MM.1S (cell line): ENCODE data around the gene MILR1.
A peak's percentile ranks its signal among the peaks of the same experiment; 100 is the strongest.

Source experiments
- DNase-seq: peaks from one replicate; pipeline ENCODE4 v3.0.0-alpha.2; 2015
- H2AFZ ChIP-seq: fragments of 300-600 bp; sonication (generic); 2 replicates; pipeline ENCODE4 v1.6.0; 2016; ENCODE audit warnings: antibody characterized with exemption, low read length
- H3F3A ChIP-seq: fragments of 300-600 bp; sonication (generic); 2 replicates; pipeline ENCODE4 v1.6.1; 2016; ENCODE audit warnings: mild to moderate bottlenecking, antibody characterized with exemption, low read length, moderate library complexity, mixed read lengths; ENCODE audit not compliant: insufficient read depth
- H3K27ac ChIP-seq: fragments of 300-600 bp; sonication (generic); 2 replicates; pipeline ENCODE4 v1.5.1; 2016; ENCODE audit warnings: mild to moderate bottlenecking, low read length
- H3K27me3 ChIP-seq: fragments of 300-600 bp; sonication (generic); replicated peaks from 2 replicates; pipeline ENCODE4 v1.6.0; 2016; ENCODE audit warnings: low read length; ENCODE audit not compliant: insufficient read depth
- H3K36me3 ChIP-seq: fragments of 300-600 bp; sonication (generic); replicated peaks from 2 replicates; pipeline ENCODE4 v1.6.1; 2016; ENCODE audit warnings: mild to moderate bottlenecking, low read length, mixed read lengths; ENCODE audit not compliant: insufficient read depth
- H3K4me1 ChIP-seq: fragments of 300-600 bp; sonication (generic); 2 replicates; pipeline ENCODE4 v1.6.1; 2016; ENCODE audit warnings: low read length, mixed read lengths
- H3K4me2 ChIP-seq: fragments of 300-600 bp; sonication (generic); 2 replicates; pipeline ENCODE4 v1.6.0; 2016; ENCODE audit warnings: low read depth, low read length
- H3K4me3 ChIP-seq: fragments of 300-600 bp; sonication (generic); 2 replicates; pipeline ENCODE4 v1.5.1; 2016; ENCODE audit warnings: low read length, mixed read lengths
- H3K79me2 ChIP-seq: fragments of 300-600 bp; sonication (generic); 2 replicates; pipeline ENCODE4 v1.6.1; 2016; ENCODE audit warnings: mixed run types, low read length, mixed read lengths
- H3K9ac ChIP-seq: fragments of 300-600 bp; sonication (generic); 2 replicates; pipeline ENCODE4 v1.6.1; 2016; ENCODE audit warnings: low read length, mixed read lengths
- H3K9me2 ChIP-seq: fragments of 300-600 bp; sonication (generic); replicated peaks from 2 replicates; pipeline ENCODE4 v1.6.1; 2016; ENCODE audit warnings: mild to moderate bottlenecking, low read length, mixed read lengths; ENCODE audit not compliant: insufficient read depth
- H3K9me3 ChIP-seq: fragments of 300-600 bp; sonication (generic); replicated peaks from 2 replicates; pipeline ENCODE4 v1.6.1; 2016; ENCODE audit warnings: mild to moderate bottlenecking, low read length, mixed read lengths; ENCODE audit not compliant: insufficient read depth
- H4K20me1 ChIP-seq: fragments of 300-600 bp; sonication (generic); 2 replicates; pipeline ENCODE4 v1.6.1; 2016; ENCODE audit warnings: mild to moderate bottlenecking, low read length, moderate library complexity, mixed read lengths; ENCODE audit not compliant: insufficient read depth
- EZH2 ChIP-seq: fragments of 300-600 bp; sonication (generic); optimal IDR thresholded peaks from 2 replicates; pipeline ENCODE3; 2017; ENCODE audit warnings: low read depth, mild to moderate bottlenecking, antibody characterized with exemption, low read length, mixed read lengths
- EZH2phosphoT487 ChIP-seq: fragments of 300-600 bp; sonication (generic); IDR thresholded peaks from 2 replicates; pipeline ENCODE4 v1.6.1; 2018; ENCODE audit warnings: antibody characterized with exemption, low read length
- TF ChIP-seq, protein P1 (sequence below): fragments of 300-600 bp; sonication (generic); IDR thresholded peaks from 2 replicates; pipeline ENCODE4 v1.5.1; 2016; ENCODE audit warnings: antibody characterized with exemption, low read length, mixed read lengths

The MILR1 gene

DNA sequence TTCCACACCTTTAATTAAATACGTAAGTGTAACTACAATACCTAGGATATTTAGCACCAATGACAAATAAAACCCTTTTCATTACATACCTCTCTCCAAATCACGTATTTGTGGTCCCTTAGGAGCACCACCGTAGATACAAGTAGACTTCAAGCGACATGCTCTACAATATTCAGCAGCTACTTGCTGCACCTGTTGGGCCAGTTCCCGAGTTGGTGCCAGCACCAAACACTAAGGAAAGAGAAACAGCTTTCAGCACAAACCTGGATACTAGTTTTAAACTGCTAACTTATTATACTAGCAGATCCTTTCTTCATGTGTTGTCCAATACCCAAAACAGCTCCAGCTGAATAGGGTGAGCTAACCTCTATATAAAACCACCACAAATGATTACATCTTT lies 54.4 kb downstream of the MILR1 start:
- H3K4me3 ChIP-seq: no peak overlapping the region
- TF ChIP-seq EZH2: no peak
- TF ChIP-seq, protein P1, sequence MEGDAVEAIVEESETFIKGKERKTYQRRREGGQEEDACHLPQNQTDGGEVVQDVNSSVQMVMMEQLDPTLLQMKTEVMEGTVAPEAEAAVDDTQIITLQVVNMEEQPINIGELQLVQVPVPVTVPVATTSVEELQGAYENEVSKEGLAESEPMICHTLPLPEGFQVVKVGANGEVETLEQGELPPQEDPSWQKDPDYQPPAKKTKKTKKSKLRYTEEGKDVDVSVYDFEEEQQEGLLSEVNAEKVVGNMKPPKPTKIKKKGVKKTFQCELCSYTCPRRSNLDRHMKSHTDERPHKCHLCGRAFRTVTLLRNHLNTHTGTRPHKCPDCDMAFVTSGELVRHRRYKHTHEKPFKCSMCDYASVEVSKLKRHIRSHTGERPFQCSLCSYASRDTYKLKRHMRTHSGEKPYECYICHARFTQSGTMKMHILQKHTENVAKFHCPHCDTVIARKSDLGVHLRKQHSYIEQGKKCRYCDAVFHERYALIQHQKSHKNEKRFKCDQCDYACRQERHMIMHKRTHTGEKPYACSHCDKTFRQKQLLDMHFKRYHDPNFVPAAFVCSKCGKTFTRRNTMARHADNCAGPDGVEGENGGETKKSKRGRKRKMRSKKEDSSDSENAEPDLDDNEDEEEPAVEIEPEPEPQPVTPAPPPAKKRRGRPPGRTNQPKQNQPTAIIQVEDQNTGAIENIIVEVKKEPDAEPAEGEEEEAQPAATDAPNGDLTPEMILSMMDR: no peak
- no peak for TF ChIP-seq EZH2phosphoT487
- H3K9me3 ChIP-seq: no peaks in the 10 kb centered on the region
- H3K4me1 ChIP-seq: peaks cover 47% of the 10 kb centered on the region
- H3K27ac ChIP-seq: no peak overlapping the region
- no peak overlapping the region for H3K4me2 ChIP-seq
- peaks cover 82% of the 10 kb centered on the region for H3K79me2 ChIP-seq
- no peaks in the 10 kb centered on the region for H3K27me3 ChIP-seq
- H3K9ac ChIP-seq: no peak overlapping the region
- H3K36me3 ChIP-seq: peaks cover 45% of the 10 kb centered on the region
- peaks cover 70% of the 10 kb centered on the region for H3F3A ChIP-seq
- no peaks in the 10 kb centered on the region for H3K9me2 ChIP-seq
- DNase-seq: no peak
- H2AFZ ChIP-seq: no peak overlapping the region
- peaks cover 48% of the 10 kb centered on the region for H4K20me1 ChIP-seq

DNA sequence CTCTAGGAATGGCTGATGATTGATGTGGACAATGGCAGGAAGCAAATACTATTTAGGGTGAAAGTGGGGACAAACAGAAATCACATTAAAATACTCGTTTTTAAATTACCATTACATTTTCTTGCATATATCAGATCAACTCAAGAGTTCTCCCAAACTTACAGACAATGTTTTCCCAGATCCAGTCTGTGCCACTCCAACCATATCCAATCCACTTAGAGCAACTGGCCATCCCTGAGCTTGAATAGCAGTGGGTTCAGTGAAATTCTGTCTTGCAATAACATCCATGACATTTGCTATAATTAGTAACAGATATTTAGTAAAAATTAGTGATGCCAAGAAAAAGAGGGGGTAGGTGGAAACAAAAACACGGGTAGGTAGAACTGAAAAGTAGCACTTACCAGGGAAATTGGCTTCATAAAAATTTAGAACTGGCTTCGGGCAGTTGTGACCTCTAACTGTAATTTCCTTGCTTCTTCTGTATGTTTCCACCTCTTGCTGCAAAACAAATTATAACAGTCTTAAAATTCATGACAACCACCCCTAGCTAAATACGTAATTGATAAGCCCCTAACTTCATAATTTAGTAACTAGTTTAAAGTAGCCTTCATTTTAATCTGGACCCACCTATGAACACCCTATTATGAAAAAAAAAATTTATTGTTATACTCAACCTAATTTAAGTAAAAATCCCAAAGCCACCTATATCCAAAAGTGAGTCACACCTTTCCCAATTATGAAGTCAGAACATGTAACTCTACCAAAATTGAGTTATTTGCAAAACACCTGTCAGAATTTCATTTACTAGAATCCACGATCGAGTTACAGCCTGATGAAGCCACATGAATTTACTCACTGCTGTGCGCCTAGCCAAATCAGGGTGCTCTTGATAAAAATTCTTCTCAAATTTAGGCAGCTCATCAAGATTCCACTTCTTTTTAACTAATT lies 55.2 kb downstream of the MILR1 start:
- peaks cover 45% of the 10 kb centered on the region for H3K36me3 ChIP-seq
- H3K9ac ChIP-seq: peak overlapping the region; percentile 99; the same call in 1 of the 2 replicates
- peaks cover 43% of the 10 kb centered on the region for H3K4me1 ChIP-seq

DNA sequence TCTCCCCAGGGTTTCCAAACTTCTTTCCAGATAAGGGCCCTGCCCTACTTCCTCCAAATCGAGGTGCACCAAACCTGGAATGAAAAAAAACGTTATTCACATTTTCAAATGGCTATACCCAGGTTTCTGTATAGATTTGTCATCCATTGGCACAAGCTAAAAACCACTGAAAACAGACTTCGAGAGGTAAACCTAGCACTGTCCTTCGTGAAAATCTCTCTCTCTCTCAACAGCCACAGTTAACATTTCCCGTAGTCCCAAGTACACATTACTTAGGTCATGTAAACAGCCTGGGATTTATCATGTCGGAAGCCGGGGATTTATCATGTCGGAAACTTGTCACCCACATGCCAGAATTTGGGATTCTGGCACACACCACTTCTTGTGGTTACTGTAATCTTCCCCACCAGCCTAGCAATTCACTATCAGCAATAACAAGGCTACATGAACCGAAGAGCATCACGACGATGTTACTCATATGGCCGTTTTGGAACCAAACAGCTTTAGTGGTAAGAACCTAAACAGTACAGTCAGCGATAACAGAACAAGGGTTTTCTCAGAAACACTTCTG lies 55.9 kb downstream of the MILR1 start:
- DNase-seq: no peak
- Histone ChIP-seq H3K4me1 (peaks cover 41% of the 10 kb centered on the region), H3K9me3 (no peaks in the 10 kb centered on the region), H3K27ac (no peak overlapping the region), H3K4me2 (peak overlapping the region; percentile 88), H4K20me1 (peaks cover 44% of the 10 kb centered on the region), H3K79me2 (peaks cover 90% of the 10 kb centered on the region), H3F3A (peaks cover 55% of the 10 kb centered on the region), H3K9me2 (no peaks in the 10 kb centered on the region), H3K27me3 (no peaks in the 10 kb centered on the region), H3K36me3 (peaks cover 45% of the 10 kb centered on the region), H3K4me3 (peak overlapping the region; percentile 98), H2AFZ (no peak overlapping the region), H3K9ac (peak overlapping the region; percentile 99; the same call in 1 of the 2 replicates)
- no peak for TF ChIP-seq EZH2phosphoT487
- no peak for TF ChIP-seq EZH2
- TF ChIP-seq, protein P1: no peak

More for the DNA sequence above, 55.2 kb downstream of the MILR1 start:
- Histone ChIP-seq H3K4me3 (peak overlapping the region; percentile 98), H3K9me3 (no peaks in the 10 kb centered on the region), H4K20me1 (peaks cover 48% of the 10 kb centered on the region), H3K27ac (no peak overlapping the region), H3K27me3 (no peaks in the 10 kb centered on the region), H3K9me2 (no peaks in the 10 kb centered on the region), H2AFZ (no peak overlapping the region), H3F3A (peaks cover 62% of the 10 kb centered on the region), H3K79me2 (peaks cover 88% of the 10 kb centered on the region), H3K4me2 (peak overlapping the region; percentile 88)
- TF ChIP-seq EZH2: no peak
- TF ChIP-seq EZH2phosphoT487: no peak
- TF ChIP-seq, protein P1: no peak
- DNase-seq: no peak
